Fibroblast of the aortic adventitia (primary cell): Measurements from ENCODE around the gene CCDC34. TPM values are rescaled to one million over a fixed set of nuclear protein-coding genes. Genes with fewer than 3 reads are reported as not detected.

Experiments used
- DNase-seq: peaks from one replicate; pipeline ENCODE4 v3.0.0-alpha.2; 2010; ENCODE audit warnings: low read depth
- H3K4me3 ChIP-seq: 2 replicates; pipeline ENCODE4 v1.5.1; 2011; ENCODE audit warnings: low read depth, mild to moderate bottlenecking, control low read depth, low read length, moderate library complexity
- total RNA-seq: library from RNA; depleted of rRNA; stranded (reverse); fragments of >200 nt; gene quantifications from 2 replicates; pipeline ENCODE4 v1.2.3, GENCODE V29; 2012; ENCODE audit warnings: low replicate concordance
- TF ChIP-seq, protein P1 (sequence below): IDR thresholded peaks from 2 replicates; pipeline ENCODE4 v1.5.1; 2011; ENCODE audit warnings: mild to moderate bottlenecking, low read length, control low read depth, inconsistent platforms; ENCODE audit not compliant: insufficient read depth

The CCDC34 gene
- total RNA-seq, 1 donor = 10.7 TPM

GRCh38 chr11:27291954-27292636 lies 70.9 kb downstream of the CCDC34 start:
- peak; percentile 42 for DNase-seq
- TF ChIP-seq, protein P1, sequence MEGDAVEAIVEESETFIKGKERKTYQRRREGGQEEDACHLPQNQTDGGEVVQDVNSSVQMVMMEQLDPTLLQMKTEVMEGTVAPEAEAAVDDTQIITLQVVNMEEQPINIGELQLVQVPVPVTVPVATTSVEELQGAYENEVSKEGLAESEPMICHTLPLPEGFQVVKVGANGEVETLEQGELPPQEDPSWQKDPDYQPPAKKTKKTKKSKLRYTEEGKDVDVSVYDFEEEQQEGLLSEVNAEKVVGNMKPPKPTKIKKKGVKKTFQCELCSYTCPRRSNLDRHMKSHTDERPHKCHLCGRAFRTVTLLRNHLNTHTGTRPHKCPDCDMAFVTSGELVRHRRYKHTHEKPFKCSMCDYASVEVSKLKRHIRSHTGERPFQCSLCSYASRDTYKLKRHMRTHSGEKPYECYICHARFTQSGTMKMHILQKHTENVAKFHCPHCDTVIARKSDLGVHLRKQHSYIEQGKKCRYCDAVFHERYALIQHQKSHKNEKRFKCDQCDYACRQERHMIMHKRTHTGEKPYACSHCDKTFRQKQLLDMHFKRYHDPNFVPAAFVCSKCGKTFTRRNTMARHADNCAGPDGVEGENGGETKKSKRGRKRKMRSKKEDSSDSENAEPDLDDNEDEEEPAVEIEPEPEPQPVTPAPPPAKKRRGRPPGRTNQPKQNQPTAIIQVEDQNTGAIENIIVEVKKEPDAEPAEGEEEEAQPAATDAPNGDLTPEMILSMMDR = no peak
- H3K4me3 ChIP-seq = no peak overlapping the region

DNA sequence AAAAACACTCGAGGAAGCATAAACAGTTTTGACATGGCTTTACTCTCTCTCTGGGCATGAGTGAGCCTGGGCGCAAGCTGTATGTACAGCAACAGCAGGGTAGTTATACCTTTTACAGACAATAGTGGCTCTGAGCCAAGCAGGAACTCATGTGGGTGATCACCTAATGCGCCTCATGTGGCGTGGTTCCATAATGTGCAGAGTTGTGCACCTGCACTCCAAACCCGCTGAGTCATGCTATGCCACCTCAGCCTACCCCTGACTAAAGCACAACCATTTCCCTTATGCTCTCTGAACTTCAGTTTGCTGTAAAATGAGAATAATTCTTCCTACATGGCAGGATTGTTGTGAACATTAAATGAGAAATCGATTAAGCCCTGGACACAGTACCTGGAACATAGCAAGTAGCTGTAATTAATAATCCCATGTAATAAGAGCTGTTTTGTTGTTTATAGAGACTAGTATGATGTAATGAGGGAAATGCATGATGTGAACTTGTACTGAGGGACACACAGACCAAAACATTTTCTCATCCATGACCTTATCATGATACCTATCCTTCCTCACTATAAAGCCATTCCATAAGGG lies 71.6 kb downstream of the CCDC34 start:
- H3K4me3 ChIP-seq = no peak overlapping the region
- TF ChIP-seq, protein P1 = no peak
- DNase-seq = no peak

GRCh38 chr11:27290261-27291050 lies 72.6 kb downstream of the CCDC34 start:
- TF ChIP-seq, protein P1 = no peak
- no peak overlapping the region for H3K4me3 ChIP-seq
- no peak for DNase-seq

Other genes with a start within 250 kb of the CCDC34 start
- gene LGR4, start 109.6 kb upstream of the CCDC34 start, total RNA-seq = 16.3 and 25.1 TPM in 2 replicates
- gene LIN7C, start 143.6 kb upstream of the CCDC34 start, total RNA-seq = 33.2 and 75.3 TPM in 2 replicates